GM12874 (cell line): Measurements from ENCODE around the gene CROT.

ENCODE experiments used
- CTCF ChIP-seq: IDR thresholded peaks from 2 replicates; pipeline ENCODE4 v1.5.1; 2011; ENCODE audit warnings: low read depth, mild to moderate bottlenecking, control low read depth, low read length, moderate library complexity; ENCODE audit not compliant: insufficient read depth

Gene CROT

GRCh38 chr7:87317691-87318245 is 27.7 kb upstream of the CROT start:
- no peak for TF ChIP-seq CTCF

GRCh38 chr7:87318741-87319140 is 26.7 kb upstream of the CROT start:
- TF ChIP-seq CTCF = no peak

GRCh38 chr7:87322912-87323311 is 22.6 kb upstream of the CROT start:
- no peak for TF ChIP-seq CTCF

GRCh38 chr7:87325576-87326370 is 19.7 kb upstream of the CROT start:
- no peak for TF ChIP-seq CTCF

- TF ChIP-seq CTCF = no peak
Measured at GRCh38 chr7:87328281-87328680, 17.2 kb upstream of the CROT start.

GRCh38 chr7:87330316-87330715 is 15.1 kb upstream of the CROT start:
- TF ChIP-seq CTCF = no peak

GRCh38 chr7:87330942-87331341 is 14.5 kb upstream of the CROT start:
- TF ChIP-seq CTCF = no peak
